ENCODE data around the gene SLC2A11.

- TF ChIP-seq, protein P1, sequence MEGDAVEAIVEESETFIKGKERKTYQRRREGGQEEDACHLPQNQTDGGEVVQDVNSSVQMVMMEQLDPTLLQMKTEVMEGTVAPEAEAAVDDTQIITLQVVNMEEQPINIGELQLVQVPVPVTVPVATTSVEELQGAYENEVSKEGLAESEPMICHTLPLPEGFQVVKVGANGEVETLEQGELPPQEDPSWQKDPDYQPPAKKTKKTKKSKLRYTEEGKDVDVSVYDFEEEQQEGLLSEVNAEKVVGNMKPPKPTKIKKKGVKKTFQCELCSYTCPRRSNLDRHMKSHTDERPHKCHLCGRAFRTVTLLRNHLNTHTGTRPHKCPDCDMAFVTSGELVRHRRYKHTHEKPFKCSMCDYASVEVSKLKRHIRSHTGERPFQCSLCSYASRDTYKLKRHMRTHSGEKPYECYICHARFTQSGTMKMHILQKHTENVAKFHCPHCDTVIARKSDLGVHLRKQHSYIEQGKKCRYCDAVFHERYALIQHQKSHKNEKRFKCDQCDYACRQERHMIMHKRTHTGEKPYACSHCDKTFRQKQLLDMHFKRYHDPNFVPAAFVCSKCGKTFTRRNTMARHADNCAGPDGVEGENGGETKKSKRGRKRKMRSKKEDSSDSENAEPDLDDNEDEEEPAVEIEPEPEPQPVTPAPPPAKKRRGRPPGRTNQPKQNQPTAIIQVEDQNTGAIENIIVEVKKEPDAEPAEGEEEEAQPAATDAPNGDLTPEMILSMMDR (IDR thresholded peaks at IDR 0.05; ENCODE audit: insufficient read depth, low read depth, low read length): no peak
- TF ChIP-seq EZH2 (IDR thresholded peaks at IDR 0.05; ENCODE audit: insufficient read depth, low read length): no peak
These were observed 67.4 kb downstream of the SLC2A11 start for GRCh38 chr22:23925020-23925606.

Measured in astrocyte (in vitro differentiated cells and primary cell).